Neural cell (in vitro differentiated cells): Measurements from ENCODE around the gene C17orf113. TPM values are rescaled to one million over a fixed set of nuclear protein-coding genes. Genes with fewer than 3 reads are reported as not detected.

Source experiments
- H2AFZ ChIP-seq: fragments of 200-600, 300-800 bp; sonication (generic), shearing (Covaris generic); 2 replicates; pipeline ENCODE4 v1.6.0; 2014; ENCODE audit warnings: low read depth, mild to moderate bottlenecking, antibody characterized with exemption, low read length, moderate library complexity
- H3F3A ChIP-seq: fragments of 200-600 bp; shearing (Covaris generic); 2 replicates; pipeline ENCODE4 v1.6.1; 2016; ENCODE audit warnings: mild to moderate bottlenecking, moderate library complexity, mixed read lengths, antibody characterized with exemption, low read length; ENCODE audit not compliant: insufficient read depth, poor library complexity, severe bottlenecking
- H3K27ac ChIP-seq: fragments of 200-600, 300-800 bp; sonication (generic), shearing (Covaris generic); 2 replicates; pipeline ENCODE4 v1.5.1; 2014; ENCODE audit warnings: mild to moderate bottlenecking, low read length, moderate library complexity
- H3K27me3 ChIP-seq: fragments of 300-800, 200-600 bp; sonication (generic), shearing (Covaris generic); 2 replicates; pipeline ENCODE4 v1.6.0; 2014; ENCODE audit warnings: mild to moderate bottlenecking, low read depth, low read length, moderate library complexity; ENCODE audit not compliant: insufficient read depth
- H3K36me3 ChIP-seq: fragments of 300-800, 200-600 bp; sonication (generic), shearing (Covaris generic); 2 replicates; pipeline ENCODE4 v1.5.1; 2014; ENCODE audit warnings: mild to moderate bottlenecking, antibody characterized with exemption, low read length, moderate library complexity; ENCODE audit not compliant: insufficient read depth
- H3K4me2 ChIP-seq: fragments of 300-800, 200-600 bp; sonication (generic), shearing (Covaris generic); 2 replicates; pipeline ENCODE4 v1.6.0; 2014; ENCODE audit warnings: mild to moderate bottlenecking, low read length
- H3K4me3 ChIP-seq: fragments of 300-800, 200-600 bp; sonication (generic), shearing (Covaris generic); 2 replicates; pipeline ENCODE4 v1.5.1; 2014; ENCODE audit warnings: mild to moderate bottlenecking, low read length, moderate library complexity
- H3K79me2 ChIP-seq: fragments of 200-600 bp; shearing (Covaris generic); replicated peaks from 2 replicates; pipeline ENCODE4 v1.6.0; 2014; ENCODE audit warnings: mild to moderate bottlenecking, low read length, moderate library complexity; ENCODE audit not compliant: insufficient read depth
- H3K9ac ChIP-seq: fragments of 300-800, 200-600 bp; sonication (generic), shearing (Covaris generic); 2 replicates; pipeline ENCODE4 v1.6.1; 2016; ENCODE audit warnings: mild to moderate bottlenecking, low read length, mixed read lengths
- H3K9me2 ChIP-seq: fragments of 200-600 bp; shearing (Covaris generic); 2 replicates; pipeline ENCODE4 v1.6.1; 2016; ENCODE audit warnings: mild to moderate bottlenecking, low read length, mixed read lengths; ENCODE audit not compliant: insufficient read depth
- H3K9me3 ChIP-seq: fragments of 200-600, 300-800 bp; sonication (generic), shearing (Covaris generic); 2 replicates; pipeline ENCODE4 v1.6.1; 2016; ENCODE audit warnings: mild to moderate bottlenecking, mixed run types, low read length, moderate library complexity, mixed read lengths
- H4K20me1 ChIP-seq: fragments of 200-600 bp; shearing (Covaris generic); 2 replicates; pipeline ENCODE4 v1.6.1; 2016; ENCODE audit warnings: mild to moderate bottlenecking, mixed run types; ENCODE audit not compliant: insufficient read depth
- EP300 ChIP-seq: fragments of 450-650 bp; conservative IDR thresholded peaks from 2 replicates; pipeline ENCODE4 v1.6.1; 2014; ENCODE audit warnings: antibody characterized with exemption, mild to moderate bottlenecking, moderate library complexity; ENCODE audit not compliant: poor library complexity, severe bottlenecking
- EZH2 ChIP-seq: fragments of 200-600, 300-800 bp; shearing (Covaris generic), sonication (generic); IDR thresholded peaks from 2 replicates; pipeline ENCODE4 v1.6.1; 2014; ENCODE audit warnings: antibody characterized with exemption, low read length, borderline replicate concordance, mild to moderate bottlenecking; ENCODE audit not compliant: insufficient read depth, poor library complexity, severe bottlenecking
- POLR2AphosphoS5 ChIP-seq: IDR thresholded peaks from 2 replicates; pipeline ENCODE4 v1.6.1; 2012
- RAD21 ChIP-seq: fragments of 450-650 bp; conservative IDR thresholded peaks from 2 replicates; pipeline ENCODE4 v1.6.1; 2014; ENCODE audit warnings: antibody characterized with exemption, mild to moderate bottlenecking, moderate library complexity
- SMC3 ChIP-seq: fragments of 450-650 bp; conservative IDR thresholded peaks from 2 replicates; pipeline ENCODE4 v1.6.1; 2014; ENCODE audit warnings: antibody characterized with exemption, mild to moderate bottlenecking, moderate library complexity; ENCODE audit not compliant: poor library complexity
- TAF1 ChIP-seq: IDR thresholded peaks from 2 replicates; pipeline ENCODE4 v1.6.1; 2012; ENCODE audit warnings: low read depth
- polyA plus RNA-seq: library from polyadenylated mRNA; depleted of rRNA; stranded (reverse); fragments of >200 nt; gene quantifications from 2 replicates; pipeline ENCODE4 v1.2.3, GENCODE V29; 2014
- TF ChIP-seq, protein P1 (sequence below): fragments of 450-650 bp; IDR thresholded peaks from 2 replicates; pipeline ENCODE4 v1.5.1; 2014; ENCODE audit warnings: antibody characterized with exemption, mild to moderate bottlenecking, moderate library complexity; ENCODE audit not compliant: poor library complexity, severe bottlenecking
- TF ChIP-seq, protein P2 (sequence below): IDR thresholded peaks from 2 replicates; pipeline ENCODE4 v1.6.1; 2012; ENCODE audit warnings: borderline replicate concordance

Gene C17orf113
- polyA plus RNA-seq, 1 donor from 2014 or later, result 5.2 TPM

DNA sequence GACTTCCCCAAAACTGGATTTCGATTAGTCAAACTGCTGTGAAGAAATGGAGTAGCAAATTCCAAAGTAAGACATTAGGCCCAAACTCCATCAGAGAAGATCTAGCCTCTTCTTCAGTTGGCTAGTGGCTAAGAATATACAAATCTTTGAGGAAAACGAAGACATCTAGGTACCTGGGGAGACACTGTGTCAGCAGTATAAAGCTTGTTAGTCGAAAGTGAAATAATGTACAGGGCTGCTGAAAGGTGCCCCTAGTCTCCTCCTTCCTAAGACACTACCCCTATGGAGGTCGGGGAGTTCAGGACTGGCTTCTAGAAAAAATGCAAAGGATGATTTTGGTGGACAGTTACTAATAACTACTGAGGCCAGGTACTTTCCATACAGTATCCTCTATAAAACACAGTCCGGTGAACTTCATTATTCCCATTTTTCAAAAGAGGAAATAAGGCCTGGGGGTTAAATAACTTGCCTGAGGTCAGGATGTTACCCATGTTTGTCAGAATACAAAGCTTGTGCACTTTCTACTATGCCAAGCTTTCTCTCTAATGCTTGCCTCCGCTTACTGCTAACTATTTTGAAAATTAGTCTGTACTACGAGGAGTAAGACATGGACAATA, 48.1 kb downstream of the C17orf113 start:
- Histone ChIP-seq H3K27me3 (no peaks in the 10 kb centered on the region), H2AFZ (no peak overlapping the region), H3K9me3 (no peaks in the 10 kb centered on the region), H3K4me3 (no peak overlapping the region), H3K9me2 (no peaks in the 10 kb centered on the region), H3K4me2 (no peak overlapping the region), H3F3A (no peaks in the 10 kb centered on the region), H4K20me1 (no peaks in the 10 kb centered on the region), H3K36me3 (peaks cover 5% of the 10 kb centered on the region), H3K9ac (no peak overlapping the region), H3K79me2 (peaks cover 11% of the 10 kb centered on the region), H3K27ac (no peak overlapping the region)
- TF ChIP-seq POLR2AphosphoS5 (no peak), TAF1 (no peak), EZH2 (no peak), EP300 (no peak), RAD21 (no peak)
- TF ChIP-seq, protein P1, sequence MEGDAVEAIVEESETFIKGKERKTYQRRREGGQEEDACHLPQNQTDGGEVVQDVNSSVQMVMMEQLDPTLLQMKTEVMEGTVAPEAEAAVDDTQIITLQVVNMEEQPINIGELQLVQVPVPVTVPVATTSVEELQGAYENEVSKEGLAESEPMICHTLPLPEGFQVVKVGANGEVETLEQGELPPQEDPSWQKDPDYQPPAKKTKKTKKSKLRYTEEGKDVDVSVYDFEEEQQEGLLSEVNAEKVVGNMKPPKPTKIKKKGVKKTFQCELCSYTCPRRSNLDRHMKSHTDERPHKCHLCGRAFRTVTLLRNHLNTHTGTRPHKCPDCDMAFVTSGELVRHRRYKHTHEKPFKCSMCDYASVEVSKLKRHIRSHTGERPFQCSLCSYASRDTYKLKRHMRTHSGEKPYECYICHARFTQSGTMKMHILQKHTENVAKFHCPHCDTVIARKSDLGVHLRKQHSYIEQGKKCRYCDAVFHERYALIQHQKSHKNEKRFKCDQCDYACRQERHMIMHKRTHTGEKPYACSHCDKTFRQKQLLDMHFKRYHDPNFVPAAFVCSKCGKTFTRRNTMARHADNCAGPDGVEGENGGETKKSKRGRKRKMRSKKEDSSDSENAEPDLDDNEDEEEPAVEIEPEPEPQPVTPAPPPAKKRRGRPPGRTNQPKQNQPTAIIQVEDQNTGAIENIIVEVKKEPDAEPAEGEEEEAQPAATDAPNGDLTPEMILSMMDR, result no peak

DNA sequence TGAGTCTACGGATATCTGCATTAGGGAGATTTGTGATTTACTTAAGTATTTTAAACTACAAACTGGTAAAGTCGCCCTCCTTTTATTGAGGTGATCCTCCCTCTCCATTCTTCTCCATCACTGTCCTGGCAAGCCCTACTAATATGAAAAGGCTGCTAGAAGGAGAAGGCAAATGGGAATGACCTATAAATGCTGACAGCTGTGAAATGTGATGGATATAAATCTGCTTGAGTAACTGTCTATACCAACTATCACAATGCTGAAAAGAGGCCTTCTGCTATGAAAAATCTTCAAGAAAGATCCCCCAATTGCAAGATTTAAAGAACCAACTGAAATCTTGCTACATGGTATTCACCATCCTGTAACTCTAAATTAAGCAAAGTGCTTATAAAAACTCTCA, 48.7 kb downstream of the C17orf113 start:
- peaks cover 5% of the 10 kb centered on the region for H3K36me3 ChIP-seq
- no peaks in the 10 kb centered on the region for H4K20me1 ChIP-seq
- peaks cover 8% of the 10 kb centered on the region for H3K79me2 ChIP-seq

More for the DNA sequence above, 48.7 kb downstream of the C17orf113 start:
- no peak overlapping the region for H3K4me3 ChIP-seq
- H3K27ac ChIP-seq, result no peak overlapping the region
- H3K9me2 ChIP-seq, result no peaks in the 10 kb centered on the region
- no peaks in the 10 kb centered on the region for H3K9me3 ChIP-seq
- TF ChIP-seq SMC3 (no peak), EP300 (no peak), POLR2AphosphoS5 (no peak), RAD21 (no peak), TAF1 (no peak)
- TF ChIP-seq, protein P1, result no peak
- TF ChIP-seq, protein P2, sequence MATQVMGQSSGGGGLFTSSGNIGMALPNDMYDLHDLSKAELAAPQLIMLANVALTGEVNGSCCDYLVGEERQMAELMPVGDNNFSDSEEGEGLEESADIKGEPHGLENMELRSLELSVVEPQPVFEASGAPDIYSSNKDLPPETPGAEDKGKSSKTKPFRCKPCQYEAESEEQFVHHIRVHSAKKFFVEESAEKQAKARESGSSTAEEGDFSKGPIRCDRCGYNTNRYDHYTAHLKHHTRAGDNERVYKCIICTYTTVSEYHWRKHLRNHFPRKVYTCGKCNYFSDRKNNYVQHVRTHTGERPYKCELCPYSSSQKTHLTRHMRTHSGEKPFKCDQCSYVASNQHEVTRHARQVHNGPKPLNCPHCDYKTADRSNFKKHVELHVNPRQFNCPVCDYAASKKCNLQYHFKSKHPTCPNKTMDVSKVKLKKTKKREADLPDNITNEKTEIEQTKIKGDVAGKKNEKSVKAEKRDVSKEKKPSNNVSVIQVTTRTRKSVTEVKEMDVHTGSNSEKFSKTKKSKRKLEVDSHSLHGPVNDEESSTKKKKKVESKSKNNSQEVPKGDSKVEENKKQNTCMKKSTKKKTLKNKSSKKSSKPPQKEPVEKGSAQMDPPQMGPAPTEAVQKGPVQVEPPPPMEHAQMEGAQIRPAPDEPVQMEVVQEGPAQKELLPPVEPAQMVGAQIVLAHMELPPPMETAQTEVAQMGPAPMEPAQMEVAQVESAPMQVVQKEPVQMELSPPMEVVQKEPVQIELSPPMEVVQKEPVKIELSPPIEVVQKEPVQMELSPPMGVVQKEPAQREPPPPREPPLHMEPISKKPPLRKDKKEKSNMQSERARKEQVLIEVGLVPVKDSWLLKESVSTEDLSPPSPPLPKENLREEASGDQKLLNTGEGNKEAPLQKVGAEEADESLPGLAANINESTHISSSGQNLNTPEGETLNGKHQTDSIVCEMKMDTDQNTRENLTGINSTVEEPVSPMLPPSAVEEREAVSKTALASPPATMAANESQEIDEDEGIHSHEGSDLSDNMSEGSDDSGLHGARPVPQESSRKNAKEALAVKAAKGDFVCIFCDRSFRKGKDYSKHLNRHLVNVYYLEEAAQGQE, result no peak
- H3K27me3 ChIP-seq, result no peaks in the 10 kb centered on the region
- no peak overlapping the region for H2AFZ ChIP-seq
- H3F3A ChIP-seq, result no peaks in the 10 kb centered on the region
- no peak overlapping the region for H3K4me2 ChIP-seq
- H3K9ac ChIP-seq, result no peak overlapping the region
